HEK293 (cell line): Measurements from ENCODE around the gene WDR73.

Experiments
- SP2 ChIP-seq: fragments of 450-650 bp; formaldehyde crosslinking; IDR thresholded peaks from 2 replicates; pipeline ENCODE4 v1.5.1; 2016; ENCODE audit warnings: missing biosample characterization, missing genetic modification characterization
- ZFP37 ChIP-seq: fragments of 450-650 bp; formaldehyde crosslinking; IDR thresholded peaks from 2 replicates; pipeline ENCODE4 v1.5.1; 2016; ENCODE audit warnings: missing biosample characterization, missing genetic modification characterization
- ZNF10 ChIP-seq: fragments of 450-650 bp; formaldehyde crosslinking; IDR thresholded peaks from 2 replicates; pipeline ENCODE4 v1.5.1; 2017; ENCODE audit warnings: missing biosample characterization, missing genetic modification characterization
- ZNF121 ChIP-seq: fragments of 450-650 bp; formaldehyde crosslinking; IDR thresholded peaks from 2 replicates; pipeline ENCODE4 v1.5.1; 2016; ENCODE audit warnings: missing biosample characterization, missing genetic modification characterization
- ZNF561 ChIP-seq: fragments of 450-650 bp; IDR thresholded peaks from 2 replicates; pipeline ENCODE4 v1.5.1; 2018; ENCODE audit warnings: missing biosample characterization, missing genetic modification characterization, borderline replicate concordance
- TF ChIP-seq, protein P1 (sequence below): fragments of 450-650 bp; formaldehyde crosslinking; IDR thresholded peaks from 2 replicates; pipeline ENCODE4 v1.5.1; 2016; ENCODE audit warnings: missing biosample characterization, missing genetic modification characterization
- TF ChIP-seq, protein P2 (sequence below): fragments of 450-650 bp; formaldehyde crosslinking; IDR thresholded peaks from 2 replicates; pipeline ENCODE4 v1.5.1; 2016; ENCODE audit warnings: missing biosample characterization, missing genetic modification characterization

DNA sequence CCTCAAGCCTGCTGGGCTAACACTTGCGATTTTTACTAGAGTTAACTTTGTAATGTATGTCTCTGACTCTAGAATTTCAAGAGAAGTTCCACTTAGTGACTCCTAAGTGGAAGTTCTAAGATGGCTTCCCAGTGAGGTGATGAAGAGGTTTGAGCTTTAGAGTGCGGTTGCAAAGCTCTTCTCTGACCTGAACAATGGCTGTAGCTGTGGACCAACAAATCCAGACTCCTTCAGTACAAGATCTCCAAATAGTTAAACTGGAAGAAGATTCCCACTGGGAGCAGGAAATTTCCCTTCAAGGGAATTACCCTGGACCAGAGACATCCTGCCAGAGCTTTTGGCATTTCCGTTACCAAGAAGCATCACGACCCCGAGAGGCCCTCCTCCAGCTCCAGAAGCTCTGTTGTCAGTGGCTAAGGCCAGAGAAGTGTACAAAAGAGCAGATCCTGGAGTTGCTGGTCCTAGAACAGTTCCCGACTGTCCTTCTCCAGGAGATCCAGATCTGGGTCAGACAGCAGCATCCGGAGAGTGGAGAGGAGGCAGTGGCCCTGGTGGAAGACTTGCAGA lies 22.3 kb downstream of the WDR73 start:
- TF ChIP-seq, protein P1, sequence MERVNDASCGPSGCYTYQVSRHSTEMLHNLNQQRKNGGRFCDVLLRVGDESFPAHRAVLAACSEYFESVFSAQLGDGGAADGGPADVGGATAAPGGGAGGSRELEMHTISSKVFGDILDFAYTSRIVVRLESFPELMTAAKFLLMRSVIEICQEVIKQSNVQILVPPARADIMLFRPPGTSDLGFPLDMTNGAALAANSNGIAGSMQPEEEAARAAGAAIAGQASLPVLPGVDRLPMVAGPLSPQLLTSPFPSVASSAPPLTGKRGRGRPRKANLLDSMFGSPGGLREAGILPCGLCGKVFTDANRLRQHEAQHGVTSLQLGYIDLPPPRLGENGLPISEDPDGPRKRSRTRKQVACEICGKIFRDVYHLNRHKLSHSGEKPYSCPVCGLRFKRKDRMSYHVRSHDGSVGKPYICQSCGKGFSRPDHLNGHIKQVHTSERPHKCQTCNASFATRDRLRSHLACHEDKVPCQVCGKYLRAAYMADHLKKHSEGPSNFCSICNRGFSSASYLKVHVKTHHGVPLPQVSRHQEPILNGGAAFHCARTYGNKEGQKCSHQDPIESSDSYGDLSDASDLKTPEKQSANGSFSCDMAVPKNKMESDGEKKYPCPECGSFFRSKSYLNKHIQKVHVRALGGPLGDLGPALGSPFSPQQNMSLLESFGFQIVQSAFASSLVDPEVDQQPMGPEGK (tag by site-specific recombination), result no peak
- TF ChIP-seq SP2 (tag by site-specific recombination) (no peak; the same call in 1 of the 2 replicates), ZFP37 (tag by site-specific recombination) (no peak), ZNF561 (tag by site-specific recombination) (no peak), ZNF10 (tag by site-specific recombination) (no peak), ZNF121 (tag by site-specific recombination) (no peak)
- TF ChIP-seq, protein P2, sequence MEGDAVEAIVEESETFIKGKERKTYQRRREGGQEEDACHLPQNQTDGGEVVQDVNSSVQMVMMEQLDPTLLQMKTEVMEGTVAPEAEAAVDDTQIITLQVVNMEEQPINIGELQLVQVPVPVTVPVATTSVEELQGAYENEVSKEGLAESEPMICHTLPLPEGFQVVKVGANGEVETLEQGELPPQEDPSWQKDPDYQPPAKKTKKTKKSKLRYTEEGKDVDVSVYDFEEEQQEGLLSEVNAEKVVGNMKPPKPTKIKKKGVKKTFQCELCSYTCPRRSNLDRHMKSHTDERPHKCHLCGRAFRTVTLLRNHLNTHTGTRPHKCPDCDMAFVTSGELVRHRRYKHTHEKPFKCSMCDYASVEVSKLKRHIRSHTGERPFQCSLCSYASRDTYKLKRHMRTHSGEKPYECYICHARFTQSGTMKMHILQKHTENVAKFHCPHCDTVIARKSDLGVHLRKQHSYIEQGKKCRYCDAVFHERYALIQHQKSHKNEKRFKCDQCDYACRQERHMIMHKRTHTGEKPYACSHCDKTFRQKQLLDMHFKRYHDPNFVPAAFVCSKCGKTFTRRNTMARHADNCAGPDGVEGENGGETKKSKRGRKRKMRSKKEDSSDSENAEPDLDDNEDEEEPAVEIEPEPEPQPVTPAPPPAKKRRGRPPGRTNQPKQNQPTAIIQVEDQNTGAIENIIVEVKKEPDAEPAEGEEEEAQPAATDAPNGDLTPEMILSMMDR (tag by site-specific recombination), result no peak
